ENCODE measurements around the gene NPAS3.

GRCh38 chr14:33576014-33576413, 637.3 kb downstream of the NPAS3 start:
- no peak for TF ChIP-seq CTCF (tag by site-specific recombination; IDR thresholded peaks at IDR 0.05)
- no peak for TF ChIP-seq ZNF791 (tag by site-specific recombination; IDR thresholded peaks at IDR 0.05)
- TF ChIP-seq, protein P1, sequence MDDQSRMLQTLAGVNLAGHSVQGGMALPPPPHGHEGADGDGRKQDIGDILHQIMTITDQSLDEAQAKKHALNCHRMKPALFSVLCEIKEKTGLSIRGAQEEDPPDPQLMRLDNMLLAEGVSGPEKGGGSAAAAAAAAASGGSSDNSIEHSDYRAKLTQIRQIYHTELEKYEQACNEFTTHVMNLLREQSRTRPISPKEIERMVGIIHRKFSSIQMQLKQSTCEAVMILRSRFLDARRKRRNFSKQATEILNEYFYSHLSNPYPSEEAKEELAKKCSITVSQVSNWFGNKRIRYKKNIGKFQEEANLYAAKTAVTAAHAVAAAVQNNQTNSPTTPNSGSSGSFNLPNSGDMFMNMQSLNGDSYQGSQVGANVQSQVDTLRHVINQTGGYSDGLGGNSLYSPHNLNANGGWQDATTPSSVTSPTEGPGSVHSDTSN (CRISPR knock-in tag; IDR thresholded peaks at IDR 0.05): no peak
- TF ChIP-seq, protein P2, sequence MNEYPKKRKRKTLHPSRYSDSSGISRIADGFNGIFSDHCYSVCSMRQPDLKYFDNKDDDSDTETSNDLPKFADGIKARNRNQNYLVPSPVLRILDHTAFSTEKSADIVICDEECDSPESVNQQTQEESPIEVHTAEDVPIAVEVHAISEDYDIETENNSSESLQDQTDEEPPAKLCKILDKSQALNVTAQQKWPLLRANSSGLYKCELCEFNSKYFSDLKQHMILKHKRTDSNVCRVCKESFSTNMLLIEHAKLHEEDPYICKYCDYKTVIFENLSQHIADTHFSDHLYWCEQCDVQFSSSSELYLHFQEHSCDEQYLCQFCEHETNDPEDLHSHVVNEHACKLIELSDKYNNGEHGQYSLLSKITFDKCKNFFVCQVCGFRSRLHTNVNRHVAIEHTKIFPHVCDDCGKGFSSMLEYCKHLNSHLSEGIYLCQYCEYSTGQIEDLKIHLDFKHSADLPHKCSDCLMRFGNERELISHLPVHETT (tag by site-specific recombination; IDR thresholded peaks at IDR 0.05): no peak
